Neural cell (in vitro differentiated cells): ENCODE data around the gene TMEM14B. TPM values are rescaled to one million over a fixed set of nuclear protein-coding genes. Genes with fewer than 3 reads are reported as not detected.

Source experiments
- H2AFZ ChIP-seq: fragments of 200-600, 300-800 bp; sonication (generic), shearing (Covaris generic); 2 replicates; pipeline ENCODE4 v1.6.0; 2014; ENCODE audit warnings: low read depth, mild to moderate bottlenecking, antibody characterized with exemption, low read length, moderate library complexity
- H3F3A ChIP-seq: fragments of 200-600 bp; shearing (Covaris generic); 2 replicates; pipeline ENCODE4 v1.6.1; 2016; ENCODE audit warnings: mild to moderate bottlenecking, moderate library complexity, mixed read lengths, antibody characterized with exemption, low read length; ENCODE audit not compliant: insufficient read depth, poor library complexity, severe bottlenecking
- H3K27ac ChIP-seq: fragments of 200-600, 300-800 bp; sonication (generic), shearing (Covaris generic); 2 replicates; pipeline ENCODE4 v1.5.1; 2014; ENCODE audit warnings: mild to moderate bottlenecking, low read length, moderate library complexity
- H3K27me3 ChIP-seq: fragments of 300-800, 200-600 bp; sonication (generic), shearing (Covaris generic); 2 replicates; pipeline ENCODE4 v1.6.0; 2014; ENCODE audit warnings: mild to moderate bottlenecking, low read depth, low read length, moderate library complexity; ENCODE audit not compliant: insufficient read depth
- H3K36me3 ChIP-seq: fragments of 300-800, 200-600 bp; sonication (generic), shearing (Covaris generic); 2 replicates; pipeline ENCODE4 v1.5.1; 2014; ENCODE audit warnings: mild to moderate bottlenecking, antibody characterized with exemption, low read length, moderate library complexity; ENCODE audit not compliant: insufficient read depth
- H3K4me2 ChIP-seq: fragments of 300-800, 200-600 bp; sonication (generic), shearing (Covaris generic); 2 replicates; pipeline ENCODE4 v1.6.0; 2014; ENCODE audit warnings: mild to moderate bottlenecking, low read length
- H3K4me3 ChIP-seq: fragments of 300-800, 200-600 bp; sonication (generic), shearing (Covaris generic); 2 replicates; pipeline ENCODE4 v1.5.1; 2014; ENCODE audit warnings: mild to moderate bottlenecking, low read length, moderate library complexity
- H3K79me2 ChIP-seq: fragments of 200-600 bp; shearing (Covaris generic); replicated peaks from 2 replicates; pipeline ENCODE4 v1.6.0; 2014; ENCODE audit warnings: mild to moderate bottlenecking, low read length, moderate library complexity; ENCODE audit not compliant: insufficient read depth
- H3K9ac ChIP-seq: fragments of 300-800, 200-600 bp; sonication (generic), shearing (Covaris generic); 2 replicates; pipeline ENCODE4 v1.6.1; 2016; ENCODE audit warnings: mild to moderate bottlenecking, low read length, mixed read lengths
- H3K9me2 ChIP-seq: fragments of 200-600 bp; shearing (Covaris generic); 2 replicates; pipeline ENCODE4 v1.6.1; 2016; ENCODE audit warnings: mild to moderate bottlenecking, low read length, mixed read lengths; ENCODE audit not compliant: insufficient read depth
- H3K9me3 ChIP-seq: fragments of 200-600, 300-800 bp; sonication (generic), shearing (Covaris generic); 2 replicates; pipeline ENCODE4 v1.6.1; 2016; ENCODE audit warnings: mild to moderate bottlenecking, mixed run types, low read length, moderate library complexity, mixed read lengths
- H4K20me1 ChIP-seq: fragments of 200-600 bp; shearing (Covaris generic); 2 replicates; pipeline ENCODE4 v1.6.1; 2016; ENCODE audit warnings: mild to moderate bottlenecking, mixed run types; ENCODE audit not compliant: insufficient read depth
- EP300 ChIP-seq: fragments of 450-650 bp; conservative IDR thresholded peaks from 2 replicates; pipeline ENCODE4 v1.6.1; 2014; ENCODE audit warnings: antibody characterized with exemption, mild to moderate bottlenecking, moderate library complexity; ENCODE audit not compliant: poor library complexity, severe bottlenecking
- EZH2 ChIP-seq: fragments of 200-600, 300-800 bp; shearing (Covaris generic), sonication (generic); IDR thresholded peaks from 2 replicates; pipeline ENCODE4 v1.6.1; 2014; ENCODE audit warnings: antibody characterized with exemption, low read length, borderline replicate concordance, mild to moderate bottlenecking; ENCODE audit not compliant: insufficient read depth, poor library complexity, severe bottlenecking
- MXI1 ChIP-seq: fragments of 450-650 bp; conservative IDR thresholded peaks from 2 replicates; pipeline ENCODE4 v1.6.1; 2014; ENCODE audit warnings: antibody characterized with exemption, mild to moderate bottlenecking; ENCODE audit not compliant: poor library complexity, severe bottlenecking
- POLR2AphosphoS5 ChIP-seq: IDR thresholded peaks from 2 replicates; pipeline ENCODE4 v1.6.1; 2012
- RAD21 ChIP-seq: fragments of 450-650 bp; conservative IDR thresholded peaks from 2 replicates; pipeline ENCODE4 v1.6.1; 2014; ENCODE audit warnings: antibody characterized with exemption, mild to moderate bottlenecking, moderate library complexity
- SMC3 ChIP-seq: fragments of 450-650 bp; conservative IDR thresholded peaks from 2 replicates; pipeline ENCODE4 v1.6.1; 2014; ENCODE audit warnings: antibody characterized with exemption, mild to moderate bottlenecking, moderate library complexity; ENCODE audit not compliant: poor library complexity
- TAF1 ChIP-seq: IDR thresholded peaks from 2 replicates; pipeline ENCODE4 v1.6.1; 2012; ENCODE audit warnings: low read depth
- polyA plus RNA-seq: library from polyadenylated mRNA; depleted of rRNA; stranded (reverse); fragments of >200 nt; gene quantifications from 2 replicates; pipeline ENCODE4 v1.2.3, GENCODE V29; 2014
- TF ChIP-seq, protein P1 (sequence below): IDR thresholded peaks from 2 replicates; pipeline ENCODE4 v1.6.1; 2012; ENCODE audit warnings: borderline replicate concordance
- TF ChIP-seq, protein P2 (sequence below): fragments of 450-650 bp; IDR thresholded peaks from 2 replicates; pipeline ENCODE4 v1.5.1; 2014; ENCODE audit warnings: antibody characterized with exemption, mild to moderate bottlenecking, moderate library complexity; ENCODE audit not compliant: poor library complexity, severe bottlenecking

TMEM14B gene
- polyA plus RNA-seq, 1 donor from 2014 or later = 182 TPM

- H3K4me2 ChIP-seq = peak overlapping the region; percentile 61
- H3F3A ChIP-seq = no peaks in the 10 kb centered on the region
- peak overlapping the region; percentile 82 for H3K4me3 ChIP-seq
- H3K9ac ChIP-seq = peak overlapping the region; percentile 75
- no peaks in the 10 kb centered on the region for H3K36me3 ChIP-seq
- TF ChIP-seq SMC3 (no peak), POLR2AphosphoS5 (no peak), MXI1 (no peak), EP300 (no peak), TAF1 (no peak), EZH2 (no peak), RAD21 (no peak)
- TF ChIP-seq, protein P1, sequence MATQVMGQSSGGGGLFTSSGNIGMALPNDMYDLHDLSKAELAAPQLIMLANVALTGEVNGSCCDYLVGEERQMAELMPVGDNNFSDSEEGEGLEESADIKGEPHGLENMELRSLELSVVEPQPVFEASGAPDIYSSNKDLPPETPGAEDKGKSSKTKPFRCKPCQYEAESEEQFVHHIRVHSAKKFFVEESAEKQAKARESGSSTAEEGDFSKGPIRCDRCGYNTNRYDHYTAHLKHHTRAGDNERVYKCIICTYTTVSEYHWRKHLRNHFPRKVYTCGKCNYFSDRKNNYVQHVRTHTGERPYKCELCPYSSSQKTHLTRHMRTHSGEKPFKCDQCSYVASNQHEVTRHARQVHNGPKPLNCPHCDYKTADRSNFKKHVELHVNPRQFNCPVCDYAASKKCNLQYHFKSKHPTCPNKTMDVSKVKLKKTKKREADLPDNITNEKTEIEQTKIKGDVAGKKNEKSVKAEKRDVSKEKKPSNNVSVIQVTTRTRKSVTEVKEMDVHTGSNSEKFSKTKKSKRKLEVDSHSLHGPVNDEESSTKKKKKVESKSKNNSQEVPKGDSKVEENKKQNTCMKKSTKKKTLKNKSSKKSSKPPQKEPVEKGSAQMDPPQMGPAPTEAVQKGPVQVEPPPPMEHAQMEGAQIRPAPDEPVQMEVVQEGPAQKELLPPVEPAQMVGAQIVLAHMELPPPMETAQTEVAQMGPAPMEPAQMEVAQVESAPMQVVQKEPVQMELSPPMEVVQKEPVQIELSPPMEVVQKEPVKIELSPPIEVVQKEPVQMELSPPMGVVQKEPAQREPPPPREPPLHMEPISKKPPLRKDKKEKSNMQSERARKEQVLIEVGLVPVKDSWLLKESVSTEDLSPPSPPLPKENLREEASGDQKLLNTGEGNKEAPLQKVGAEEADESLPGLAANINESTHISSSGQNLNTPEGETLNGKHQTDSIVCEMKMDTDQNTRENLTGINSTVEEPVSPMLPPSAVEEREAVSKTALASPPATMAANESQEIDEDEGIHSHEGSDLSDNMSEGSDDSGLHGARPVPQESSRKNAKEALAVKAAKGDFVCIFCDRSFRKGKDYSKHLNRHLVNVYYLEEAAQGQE = no peak
- TF ChIP-seq, protein P2, sequence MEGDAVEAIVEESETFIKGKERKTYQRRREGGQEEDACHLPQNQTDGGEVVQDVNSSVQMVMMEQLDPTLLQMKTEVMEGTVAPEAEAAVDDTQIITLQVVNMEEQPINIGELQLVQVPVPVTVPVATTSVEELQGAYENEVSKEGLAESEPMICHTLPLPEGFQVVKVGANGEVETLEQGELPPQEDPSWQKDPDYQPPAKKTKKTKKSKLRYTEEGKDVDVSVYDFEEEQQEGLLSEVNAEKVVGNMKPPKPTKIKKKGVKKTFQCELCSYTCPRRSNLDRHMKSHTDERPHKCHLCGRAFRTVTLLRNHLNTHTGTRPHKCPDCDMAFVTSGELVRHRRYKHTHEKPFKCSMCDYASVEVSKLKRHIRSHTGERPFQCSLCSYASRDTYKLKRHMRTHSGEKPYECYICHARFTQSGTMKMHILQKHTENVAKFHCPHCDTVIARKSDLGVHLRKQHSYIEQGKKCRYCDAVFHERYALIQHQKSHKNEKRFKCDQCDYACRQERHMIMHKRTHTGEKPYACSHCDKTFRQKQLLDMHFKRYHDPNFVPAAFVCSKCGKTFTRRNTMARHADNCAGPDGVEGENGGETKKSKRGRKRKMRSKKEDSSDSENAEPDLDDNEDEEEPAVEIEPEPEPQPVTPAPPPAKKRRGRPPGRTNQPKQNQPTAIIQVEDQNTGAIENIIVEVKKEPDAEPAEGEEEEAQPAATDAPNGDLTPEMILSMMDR = no peak
- H3K27me3 ChIP-seq = no peaks in the 10 kb centered on the region
- no peaks in the 10 kb centered on the region for H3K9me2 ChIP-seq
- H3K79me2 ChIP-seq = peaks cover 10% of the 10 kb centered on the region
- H2AFZ ChIP-seq = peak overlapping the region; percentile 89
- peak overlapping the region; percentile 56 for H3K27ac ChIP-seq
- H3K9me3 ChIP-seq = no peaks in the 10 kb centered on the region
- no peaks in the 10 kb centered on the region for H4K20me1 ChIP-seq
These were observed 25.1 kb upstream of the TMEM14B start for GRCh38 chr6:10722570-10722819.

DNA sequence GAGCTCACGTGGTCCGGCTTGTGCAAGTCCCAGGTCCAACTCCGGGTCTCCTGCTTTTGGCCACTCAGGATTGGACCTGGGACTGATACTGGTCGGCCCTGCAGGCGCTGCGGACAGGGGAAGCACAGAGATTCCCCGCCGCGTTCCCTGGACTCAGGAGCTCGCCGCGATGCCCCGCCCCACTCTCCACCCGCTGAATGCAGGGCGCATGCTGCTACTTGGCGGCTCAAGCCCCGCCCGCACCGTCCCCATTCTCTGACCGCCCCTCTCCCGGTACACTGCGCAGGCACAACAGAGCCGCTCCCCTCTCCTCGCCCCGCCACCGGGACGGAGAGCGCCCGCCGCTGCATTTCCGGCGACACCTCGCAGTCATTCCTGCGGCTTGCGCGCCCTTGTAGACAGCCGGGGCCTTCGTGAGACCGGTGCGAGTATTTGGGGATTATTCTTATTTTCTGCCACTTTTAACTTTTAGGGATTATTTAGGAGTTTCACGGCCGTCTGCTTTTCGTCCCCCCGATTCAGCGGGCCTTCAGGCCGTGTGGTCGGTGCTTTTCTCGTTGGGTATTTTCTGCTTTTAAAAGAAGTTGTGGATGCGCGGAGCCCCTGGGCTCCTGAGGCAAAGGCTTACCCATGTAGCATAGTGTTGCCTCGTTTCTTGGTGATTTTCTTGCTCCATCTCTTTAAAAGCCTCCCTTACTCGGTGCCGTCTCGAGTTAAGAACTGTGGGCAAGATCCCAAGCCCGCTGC is 24.6 kb upstream of the TMEM14B start, which contains the start of gene TMEM14C:
Gene TMEM14C, plus strand, starts transcription at position 251 of the 747 bp plus-strand sequence. CDS start 1,544 bp downstream, outside the sequence.
- no peaks in the 10 kb centered on the region for H3K9me2 ChIP-seq
- no peaks in the 10 kb centered on the region for H3F3A ChIP-seq
- H3K9ac ChIP-seq = peak within 1 kb of the TSS; percentile 75
- H3K79me2 ChIP-seq = peaks cover 10% of the 10 kb centered on the region
- H3K36me3 ChIP-seq = no peaks in the 10 kb centered on the region
- H3K4me2 ChIP-seq = peak within 1 kb of the TSS; percentile 61
- no peaks in the 10 kb centered on the region for H4K20me1 ChIP-seq
- no peaks in the 10 kb centered on the region for H3K27me3 ChIP-seq
- TF ChIP-seq EZH2 (no peak), MXI1 (peak; percentile 75), EP300 (no peak), POLR2AphosphoS5 (peak; percentile 58), TAF1 (peak; percentile 35), RAD21 (no peak), SMC3 (peak; percentile 34)
- TF ChIP-seq, protein P1 = peak; percentile 44
- TF ChIP-seq, protein P2 = no peak
- peak within 1 kb of the TSS; percentile 56 for H3K27ac ChIP-seq
- peak within 1 kb of the TSS; percentile 89 for H2AFZ ChIP-seq
- H3K4me3 ChIP-seq = peak within 1 kb of the TSS; percentile 82
- H3K9me3 ChIP-seq = no peaks in the 10 kb centered on the region
